K562 (cell line): ENCODE measurements around the gene DSG1. TPM values are rescaled to one million over a fixed set of nuclear protein-coding genes. Genes with fewer than 3 reads are reported as not detected.

Source experiments
- ATAC-seq: fragments of 200-7000 bp; cut with Tn5 transposase; 3 replicates; pipeline ENCODE4 v1.9.1; 2020; ENCODE audit warnings: moderate library complexity
- BruUV-seq: library from RNA; stranded (reverse); fragments of 400-500 nt; replicated peaks from 2 replicates; lab custom pipeline; 2021; lab: Mats Ljungman, UMichigan
- CTCF ChIA-PET: fragments of 300-600 bp; formaldehyde crosslinking; extraction: SDS; loops from one replicate; lab custom pipeline; 2021; ENCODE audit warnings: low intra/inter-chr PET ratio; lab: Yijun Ruan, JAX
- POLR2A ChIA-PET: fragments of 300-600, 350-650 bp; sonication (Branson Sonifier 250); formaldehyde crosslinking; extraction: SDS; loops from one replicate; lab custom pipeline; 2021; ENCODE audit warnings: antibody characterized with exemption, inconsistent platforms; lab: Yijun Ruan, JAX
- DNase-seq, 4 experiments: peaks; one replicate each; pipeline versions ENCODE4 v3.0.0 to v3.0.0-alpha.2; 2011 to 2018; ENCODE audit warnings: low spot score in 3 of 4, mixed read lengths in 3 of 4; ENCODE audit errors: extremely low read depth in 1 of 4
- FAIRE-seq: peaks from 2 replicates; lab custom pipeline; 2011; peaks lifted over from hg19 to GRCh38; lab: Jason Lieb, UNC
- H2AFZ ChIP-seq: 2 replicates; pipeline ENCODE4 v1.6.0; 2011; ENCODE audit warnings: low read depth, low read length, control low read depth, inconsistent platforms
- H3K27ac ChIP-seq: fragments of 200-600 bp; 3 replicates; pipeline ENCODE4 v1.8.0; 2011; ENCODE audit warnings: low read depth, mild to moderate bottlenecking, control low read depth, inconsistent platforms, low read length, moderate library complexity, mixed read lengths; ENCODE audit errors: extremely low read depth
- H3K27me3 ChIP-seq, 2 experiments: fragments of 300-600 bp in 1 of 2; 2 replicates in 1 of 2; 3 replicates in 1 of 2; pipeline versions ENCODE4 v1.6.0 to v1.8.0; 2011; ENCODE audit warnings: inconsistent platforms in 2 of 2, low read length in 2 of 2, mild to moderate bottlenecking in 1 of 2, mixed read lengths in 1 of 2, moderate library complexity in 1 of 2; ENCODE audit not compliant: control insufficient read depth in 2 of 2, insufficient read depth in 2 of 2
- H3K36me3 ChIP-seq: fragments of 300-600 bp; 3 replicates; pipeline ENCODE4 v1.8.0; 2011; ENCODE audit warnings: mild to moderate bottlenecking, low read length, inconsistent platforms; ENCODE audit not compliant: control insufficient read depth, insufficient read depth
- H3K4me1 ChIP-seq, 2 experiments: fragments of 200-600 bp in 1 of 2; replicated peaks in 1 of 2; 2 replicates in 1 of 2; 3 replicates in 1 of 2; pipeline versions ENCODE4 v1.5.1 to v1.8.0; 2011; ENCODE audit warnings: inconsistent platforms in 2 of 2, low read length in 2 of 2, mild to moderate bottlenecking in 1 of 2, mixed read lengths in 1 of 2, moderate library complexity in 1 of 2; ENCODE audit not compliant: control insufficient read depth in 2 of 2, insufficient read depth in 2 of 2
- H3K4me2 ChIP-seq: 2 replicates; pipeline ENCODE4 v1.6.1; 2011; ENCODE audit warnings: low read length, control low read depth, inconsistent platforms, mixed read lengths; ENCODE audit not compliant: insufficient read depth
- H3K4me3 ChIP-seq: fragments of 200-600 bp; sonication (generic), shearing (Covaris generic); 2 replicates; pipeline ENCODE4 v1.5.1; 2016; ENCODE audit warnings: control low read depth, inconsistent platforms
- H3K79me2 ChIP-seq: fragments of 200-600 bp; 3 replicates; pipeline ENCODE4 v1.8.0; 2011; ENCODE audit warnings: low read length, inconsistent platforms; ENCODE audit not compliant: control insufficient read depth, insufficient read depth
- H3K9ac ChIP-seq, 2 experiments: 2 replicates each; pipeline versions ENCODE4 v1.6.0 to v1.6.1; 2011; ENCODE audit warnings: low read depth in 2 of 2, low read length in 2 of 2, control low read depth in 1 of 2, inconsistent platforms in 1 of 2, mild to moderate bottlenecking in 1 of 2, mixed read lengths in 1 of 2; ENCODE audit not compliant: insufficient read depth in 1 of 2
- H3K9me1 ChIP-seq: one replicate; pipeline ENCODE4 v1.6.0; 2011; ENCODE audit warnings: inconsistent platforms, mild to moderate bottlenecking, low read length, moderate library complexity; ENCODE audit not compliant: control insufficient read depth, insufficient read depth
- H3K9me3 ChIP-seq: replicated peaks from 2 replicates; pipeline ENCODE4 v1.5.1; 2011; ENCODE audit warnings: low read depth, low read length, inconsistent platforms; ENCODE audit not compliant: control insufficient read depth, insufficient read depth
- H4K20me1 ChIP-seq: replicated peaks from 2 replicates; pipeline ENCODE4 v1.6.1; 2011; ENCODE audit warnings: low read length, inconsistent platforms, mixed read lengths; ENCODE audit not compliant: control insufficient read depth, insufficient read depth
- ARNT ChIP-seq, 2 experiments: fragments of 450-650 bp; IDR thresholded peaks; 2 replicates each; pipeline ENCODE4 v1.6.1; 2016; ENCODE audit warnings: mild to moderate bottlenecking in 1 of 2
- EP400 ChIP-seq: fragments of 450-650 bp; IDR thresholded peaks from 2 replicates; pipeline ENCODE4 v1.6.1; 2017; ENCODE audit warnings: antibody characterized with exemption, mild to moderate bottlenecking, moderate library complexity
- NFE2 ChIP-seq: IDR thresholded peaks from 2 replicates; pipeline ENCODE4 v1.6.1; 2014; ENCODE audit warnings: antibody characterized with exemption, low read depth
- SP1 ChIP-seq: sonication (generic); formaldehyde crosslinking; IDR thresholded peaks from 2 replicates; pipeline ENCODE4 v1.8.1; 2022; ENCODE audit warnings: mild to moderate bottlenecking, missing genetic modification reagents
- TSHZ1 ChIP-seq: fragments of 250-450 bp; sonication (Bioruptor Pico); IDR thresholded peaks from 2 replicates; pipeline ENCODE4 v1.4.0; 2020; ENCODE audit warnings: mild to moderate bottlenecking, moderate library complexity
- ZNF511 ChIP-seq: sonication (generic); formaldehyde crosslinking; IDR thresholded peaks from 2 replicates; pipeline ENCODE4 v1.8.0; 2022; ENCODE audit warnings: mild to moderate bottlenecking, missing genetic modification reagents
- WGBS: fragments of 100-300 bp; shearing (Covaris generic); methylation state at CpG from one replicate; pipeline ENCODE4 v1.1.6; 2016; ENCODE audit warnings: low coverage, mixed read lengths; ENCODE audit not compliant: insufficient coverage; ENCODE audit errors: missing lambda C conversion rate; 5-methylcytosine and 5-hydroxymethylcytosine counted together
- in situ Hi-C: fragments of 300-500 bp; cut with MboI; formaldehyde crosslinking; loops from 4 replicates; pipeline ENCODE4 v1.15.0; 2018; ENCODE audit warnings: inconsistent platforms, mixed read lengths
- intact Hi-C: fragments of 100-400 bp; cut with micrococcal nuclease; formaldehyde crosslinking; loops from 2 replicates; pipeline ENCODE4 v1.14.2; 2022
- polyA plus RNA-seq, 8 experiments: library from polyadenylated mRNA; depleted of rRNA in 4 of 8; stranded (reverse) in 5 of 8; unstranded in 3 of 8; fragments of >200 nt; fragmentation: Nextera tagmentation in 2 of 8; fragmentation: Illumina TruSeq in 1 of 8; extraction: Ambion mirVana in 2 of 8; extraction: Trizol in 1 of 8; gene quantifications; 2 replicates each; pipeline versions ENCODE4 v1.2.1 to v1.2.3, GENCODE V29; 2011 to 2014; ENCODE audit warnings: inconsistent platforms in 1 of 8, missing spikeins in 1 of 8
- total RNA-seq, 7 experiments: library from RNA; depleted of rRNA in 6 of 7; stranded (reverse); fragments of >200 nt in 6 of 7; fragmentation: Illumina TruSeq in 2 of 7; extraction: Trizol in 2 of 7; gene quantifications; 2 replicates each; pipeline versions ENCODE4 v1.2.1 to v1.2.3, GENCODE V29; 2011 to 2021; ENCODE audit warnings: low replicate concordance in 1 of 7

DSG1 gene
- total and polyA plus RNA-seq, 9 of the 15 experiments (the other 6 are each of a cell fraction or from before 2014, with no cell fraction given) = 0.03 to 0.26 (median 0.15) TPM; not detected in 1

- Histone ChIP-seq H3K9me1 (no peaks in the 10 kb centered on the region), H3K9me3 (no peaks in the 10 kb centered on the region), H2AFZ (no peak overlapping the region), H3K36me3 (no peaks in the 10 kb centered on the region), H3K79me2 (no peaks in the 10 kb centered on the region), H3K27me3 (no peaks in the 10 kb centered on the region), H4K20me1 (no peaks in the 10 kb centered on the region), H3K4me2 (no peak overlapping the region), H3K4me1 (no peaks in the 10 kb centered on the region), H3K4me3 (no peak overlapping the region), H3K9ac (no peak overlapping the region), H3K27ac (no peak overlapping the region)
- BruUV-seq = no TSS peak
- intact Hi-C loops (no loop called here), in situ Hi-C loops (no loop called here)
- CTCF ChIA-PET = no interaction called here
- no peak for ATAC-seq
- POLR2A ChIA-PET = interaction anchor here (0.7 to 1.1 kb wide), 2 partner anchors 9 to 10 kb away, joined by 3 read pairs; no protein-coding TSS in a partner anchor
- FAIRE-seq = peak; percentile 61
- DNase-seq = peak in 1 of 4 experiments; percentile 18
- 0% methylated on average over 1 of the region's 1 CpG for WGBS
- TF ChIP-seq EP400 (no peak), NFE2 (no peak), SP1 (CRISPR knock-in tag) (no peak), ZNF511 (CRISPR knock-in tag) (no peak), TSHZ1 (CRISPR knock-in tag) (no peak), ARNT (IDR thresholded peaks at IDR 0.05) (no peak)
Observed at GRCh38 chr18:31268985-31269406, 49.0 kb upstream of the DSG1 start.
